ENCODE measurements around the gene RNU1-2.

DNA sequence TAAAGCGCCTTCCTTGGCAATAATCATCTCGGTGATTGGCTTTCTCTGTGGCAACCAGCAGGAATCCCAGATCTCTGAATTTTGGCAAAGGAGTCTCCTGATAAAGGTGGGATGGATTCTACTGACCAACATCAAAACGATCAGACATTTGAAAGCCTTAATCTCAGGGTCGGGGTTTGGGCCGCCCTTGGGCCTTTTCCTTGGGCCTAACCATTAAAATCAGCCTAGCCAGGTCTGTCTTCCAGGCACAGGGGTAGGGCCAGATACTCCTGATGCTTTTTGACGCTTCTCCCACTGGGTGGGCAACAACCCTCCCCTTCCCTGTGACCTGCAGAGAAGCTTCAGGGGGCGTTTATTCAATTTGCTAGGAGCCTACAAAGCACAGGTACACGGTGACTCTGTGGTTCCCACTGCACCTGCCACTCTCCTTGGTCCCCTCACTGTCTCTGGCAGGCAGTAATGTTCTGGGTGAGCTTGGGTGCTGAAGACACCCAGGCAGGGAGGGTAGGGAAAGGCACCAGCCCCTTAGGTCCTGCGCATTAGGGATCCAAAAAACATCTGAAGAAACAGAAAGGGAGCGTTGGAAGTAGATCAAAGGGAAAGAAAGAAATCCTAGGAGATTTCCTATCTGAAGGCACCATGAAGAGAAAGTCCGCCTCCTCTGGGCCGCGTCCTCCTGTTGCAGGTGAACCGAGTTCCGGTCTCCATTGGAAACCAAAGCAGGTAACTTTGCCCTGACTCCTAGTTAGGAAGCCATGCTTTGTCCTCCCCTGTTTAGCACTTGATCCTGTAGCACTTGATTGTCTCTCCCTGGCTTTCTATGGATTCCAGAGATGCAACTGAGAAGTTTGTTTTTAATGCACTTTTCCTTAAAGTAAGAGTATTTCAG is 12.3 kb downstream of the RNU1-2 start:
- TF ChIP-seq, protein P1, sequence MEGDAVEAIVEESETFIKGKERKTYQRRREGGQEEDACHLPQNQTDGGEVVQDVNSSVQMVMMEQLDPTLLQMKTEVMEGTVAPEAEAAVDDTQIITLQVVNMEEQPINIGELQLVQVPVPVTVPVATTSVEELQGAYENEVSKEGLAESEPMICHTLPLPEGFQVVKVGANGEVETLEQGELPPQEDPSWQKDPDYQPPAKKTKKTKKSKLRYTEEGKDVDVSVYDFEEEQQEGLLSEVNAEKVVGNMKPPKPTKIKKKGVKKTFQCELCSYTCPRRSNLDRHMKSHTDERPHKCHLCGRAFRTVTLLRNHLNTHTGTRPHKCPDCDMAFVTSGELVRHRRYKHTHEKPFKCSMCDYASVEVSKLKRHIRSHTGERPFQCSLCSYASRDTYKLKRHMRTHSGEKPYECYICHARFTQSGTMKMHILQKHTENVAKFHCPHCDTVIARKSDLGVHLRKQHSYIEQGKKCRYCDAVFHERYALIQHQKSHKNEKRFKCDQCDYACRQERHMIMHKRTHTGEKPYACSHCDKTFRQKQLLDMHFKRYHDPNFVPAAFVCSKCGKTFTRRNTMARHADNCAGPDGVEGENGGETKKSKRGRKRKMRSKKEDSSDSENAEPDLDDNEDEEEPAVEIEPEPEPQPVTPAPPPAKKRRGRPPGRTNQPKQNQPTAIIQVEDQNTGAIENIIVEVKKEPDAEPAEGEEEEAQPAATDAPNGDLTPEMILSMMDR (IDR thresholded peaks at IDR 0.05) = no peak
- TF ChIP-seq POLR2A (IDR thresholded peaks at IDR 0.05) (no peak), EP300 (IDR thresholded peaks at IDR 0.05) (no peak), POLR2AphosphoS5 (IDR thresholded peaks at IDR 0.05) (no peak)

All from gastroesophageal sphincter (tissue), 3 donors.